ENCODE results near the gene SLC2A9.

SLC2A9 gene

DNA sequence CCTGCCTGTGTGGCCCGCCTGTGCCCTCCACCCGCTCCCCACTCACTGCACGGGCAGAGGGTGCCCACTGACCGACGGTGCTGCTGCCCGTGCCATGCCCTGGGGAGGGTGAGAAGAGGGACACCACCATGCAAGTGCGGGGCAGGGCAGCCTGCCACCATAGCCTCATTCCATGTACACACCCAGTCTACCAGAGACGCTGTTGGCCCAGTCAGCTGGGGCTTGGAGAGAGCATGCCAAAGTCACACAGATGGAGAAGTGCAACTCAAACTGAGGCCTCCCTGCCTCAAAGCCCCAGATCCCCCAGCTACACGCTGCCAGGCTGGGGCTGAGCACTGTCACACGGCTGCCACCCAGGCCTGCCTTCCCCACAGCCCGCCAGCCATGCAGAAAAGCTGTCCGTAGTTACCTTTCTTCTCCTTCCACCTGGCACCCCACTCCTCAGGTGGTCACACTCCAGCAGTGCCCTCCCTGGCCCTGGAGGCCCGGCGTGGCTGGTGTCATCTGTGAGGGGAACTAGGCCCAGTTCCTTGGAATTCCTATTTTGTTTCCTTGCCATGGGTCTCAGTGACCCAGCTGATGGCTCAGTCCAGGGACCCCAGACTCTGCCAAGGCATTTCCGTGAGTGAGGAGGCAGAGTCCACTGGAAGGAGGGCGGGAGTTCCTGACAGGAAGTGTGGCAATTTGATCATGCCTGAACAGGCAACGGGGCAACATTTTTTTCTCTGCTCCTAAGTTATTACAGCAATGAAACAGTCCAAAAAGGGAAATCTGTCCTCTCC, at the start of gene SLC2A9:
SLC2A9 (minus strand) TSS at position 627 of the 782 bp plus-strand sequence; CDS start at position 559, 68 bp downstream.
- DNase-seq, result peak; percentile 75

DNA sequence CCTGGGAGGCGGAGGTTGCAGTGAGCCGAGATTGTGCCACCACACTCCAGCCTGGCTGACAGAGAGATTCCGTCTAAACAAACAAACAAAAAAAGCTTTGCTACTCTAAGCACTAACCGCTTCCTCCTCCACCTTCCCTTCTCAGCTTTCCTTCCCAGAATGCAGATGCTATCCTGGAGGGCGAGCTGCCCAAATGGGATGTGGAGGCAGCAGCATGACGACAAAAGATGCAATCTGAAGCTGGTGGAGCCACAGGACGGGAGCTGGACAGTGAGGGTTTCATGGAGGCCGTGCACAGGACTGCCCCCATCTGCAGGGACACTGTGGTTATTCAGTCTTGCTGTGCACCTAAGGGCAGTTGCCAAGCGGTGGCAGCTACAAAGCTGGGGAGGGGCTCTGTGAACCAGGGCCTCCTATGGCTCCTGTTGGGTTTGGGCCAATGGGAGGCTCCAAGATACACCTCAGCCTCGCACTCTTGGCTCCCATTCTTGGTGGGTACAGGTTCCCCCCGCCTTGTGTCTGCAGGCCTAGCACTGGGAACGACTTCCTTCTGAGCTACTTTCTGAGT, 47.9 kb upstream of the SLC2A9 start:
- no peak for DNase-seq

DNA sequence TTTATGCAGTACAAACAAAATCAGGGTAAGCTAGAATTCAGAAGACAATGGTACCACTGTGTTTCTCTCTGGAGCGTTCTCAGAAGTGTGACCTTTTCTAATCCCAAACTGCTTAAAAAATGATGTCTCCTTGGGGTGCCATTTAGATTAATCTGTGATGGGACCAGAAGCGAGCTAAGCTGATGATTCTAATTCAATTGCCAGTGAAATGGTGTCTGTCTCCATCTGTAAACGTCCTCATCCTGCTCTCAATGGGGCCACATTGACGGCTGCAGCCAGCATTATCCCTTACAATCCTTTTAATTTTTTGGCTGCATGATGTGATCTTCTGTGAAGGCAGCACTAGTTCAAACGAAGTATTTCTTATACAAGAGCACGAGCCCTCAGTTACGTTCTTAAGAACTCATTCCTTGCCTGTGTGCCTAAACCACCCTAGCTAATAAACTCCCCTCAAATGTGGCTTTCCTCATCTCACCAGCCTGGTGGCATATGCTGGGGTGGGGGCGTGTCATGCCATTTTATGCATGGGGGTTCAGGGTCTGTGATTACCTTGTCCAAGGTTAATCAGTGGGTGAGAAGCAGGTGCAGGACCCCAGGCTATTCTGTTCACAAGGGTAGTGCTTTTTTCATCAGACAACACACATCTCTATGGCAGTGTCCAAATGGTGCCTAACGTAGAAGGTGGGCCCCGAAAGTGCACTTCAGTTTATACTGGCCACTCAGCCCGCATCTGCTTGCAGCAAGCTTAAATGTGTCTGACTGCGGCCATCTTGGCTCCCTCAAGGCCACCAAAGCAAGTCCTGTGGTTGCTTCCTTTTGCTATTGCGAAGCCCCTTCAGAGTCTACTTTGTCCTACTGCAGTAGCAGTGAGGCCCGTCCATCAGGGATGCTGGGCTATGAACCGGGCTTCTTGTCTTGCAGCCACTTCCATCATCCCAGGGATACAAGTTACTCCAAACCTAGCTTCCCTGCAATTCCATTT, 45.7 kb upstream of the SLC2A9 start:
- no peak for DNase-seq

DNA sequence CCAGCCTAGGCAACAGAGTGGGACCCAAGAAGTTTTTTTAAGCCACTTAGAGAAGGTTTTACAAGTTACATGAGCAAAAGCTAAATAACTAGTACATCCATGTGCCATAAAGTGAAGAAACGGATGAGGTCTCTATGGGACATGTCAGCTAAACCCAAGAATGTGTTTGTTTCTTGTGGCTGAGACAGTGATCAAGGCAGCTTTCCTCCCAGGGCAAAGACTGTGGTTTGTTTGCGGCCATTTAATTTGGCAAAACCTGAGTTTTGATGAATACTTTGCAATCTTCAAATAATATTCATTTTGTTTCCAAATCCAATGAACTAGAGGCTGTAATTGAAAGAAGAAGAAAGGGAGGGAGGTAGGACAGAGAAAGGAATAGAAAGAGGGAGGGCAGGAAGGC, 44.9 kb upstream of the SLC2A9 start:
- DNase-seq, result no peak

DNA sequence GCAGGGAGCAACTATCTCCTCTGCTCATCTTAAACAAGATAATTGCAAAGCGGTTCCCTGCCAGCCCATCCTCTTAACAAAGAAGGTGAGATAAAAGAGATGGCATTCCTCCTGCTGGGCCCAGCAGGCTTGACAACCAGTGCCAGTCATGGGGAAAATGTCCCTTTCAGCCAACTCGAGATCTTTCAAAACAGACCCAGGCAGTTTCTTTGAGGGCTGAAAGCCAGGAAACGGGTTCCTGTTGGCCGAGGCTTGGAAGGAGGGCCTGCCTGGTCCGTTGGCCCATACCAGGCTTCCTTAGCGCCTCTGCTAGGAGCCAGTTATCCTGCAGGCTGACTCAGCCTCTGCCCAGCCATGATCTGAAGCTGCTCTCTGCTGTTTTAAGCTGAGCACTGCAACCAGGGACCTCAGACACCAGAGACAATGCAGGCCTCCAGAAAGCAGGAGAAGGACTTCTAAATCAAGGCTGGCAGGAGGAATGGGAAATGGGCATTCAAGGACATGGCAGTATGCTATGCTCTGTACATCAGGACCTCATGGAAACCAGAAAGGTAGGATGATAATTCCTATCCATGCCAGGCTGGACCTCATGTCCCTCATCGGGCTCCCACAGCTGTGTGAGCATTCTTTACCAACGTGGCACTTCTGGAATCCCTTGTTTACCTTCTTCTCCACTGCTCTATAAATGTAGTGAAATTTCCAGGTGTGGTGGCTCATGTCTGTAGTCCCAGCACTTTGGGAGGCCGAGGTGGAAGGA, 42.4 kb upstream of the SLC2A9 start:
- DNase-seq, result peak; percentile 65

DNA sequence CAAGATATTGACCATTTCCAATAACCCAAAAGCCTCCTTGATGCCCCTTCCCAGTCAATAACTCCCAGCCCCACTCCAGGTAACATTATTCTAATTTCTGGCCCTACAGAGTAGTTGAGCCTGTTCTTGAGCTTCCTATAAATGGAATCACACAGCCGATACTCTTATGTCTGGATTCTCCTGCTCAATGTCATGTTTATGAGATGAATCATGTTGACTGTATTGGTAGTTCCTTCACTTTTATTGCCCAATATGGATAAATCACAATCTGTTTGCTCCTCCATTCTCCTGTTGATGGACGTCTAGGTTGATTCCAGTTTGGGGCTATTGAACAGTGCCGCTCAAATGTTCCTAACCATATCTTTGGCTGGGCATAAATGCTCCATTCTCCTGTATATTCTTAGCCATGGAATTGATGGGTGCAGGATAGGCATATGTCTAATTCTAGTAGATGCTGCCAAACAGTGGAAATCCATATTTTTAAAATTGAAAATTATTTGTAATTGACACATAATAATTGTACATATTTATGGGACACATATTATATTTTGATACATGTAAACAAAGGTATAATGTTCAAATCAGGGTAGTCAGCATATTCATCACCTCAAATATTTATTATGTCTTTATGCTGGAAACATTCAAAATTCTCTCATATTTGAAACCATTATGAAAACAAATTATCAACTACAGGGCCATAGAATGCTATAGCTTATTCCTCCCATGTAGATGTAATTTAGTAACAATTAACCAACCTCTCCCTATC, 40.5 kb upstream of the SLC2A9 start:
- DNase-seq, result no peak

DNA sequence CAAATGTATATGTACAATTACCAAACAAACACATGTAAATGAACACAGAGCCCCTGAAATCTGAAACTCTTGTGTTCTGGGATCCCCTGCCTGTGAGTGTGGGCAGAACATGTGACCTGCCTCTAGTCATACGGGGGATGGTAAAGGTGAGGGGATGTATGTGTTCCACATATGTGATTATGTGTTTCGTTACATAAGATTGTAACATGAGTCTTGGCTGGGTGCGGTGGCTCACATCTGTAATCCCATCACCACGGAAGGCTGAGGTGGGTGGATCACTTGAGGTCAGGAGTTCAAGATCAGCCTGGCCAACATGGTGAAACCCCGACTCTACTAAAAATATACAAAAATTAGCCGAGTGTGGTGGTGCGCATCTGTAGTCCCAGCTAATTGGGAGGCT, 37.1 kb upstream of the SLC2A9 start:
- no peak for DNase-seq

DNA sequence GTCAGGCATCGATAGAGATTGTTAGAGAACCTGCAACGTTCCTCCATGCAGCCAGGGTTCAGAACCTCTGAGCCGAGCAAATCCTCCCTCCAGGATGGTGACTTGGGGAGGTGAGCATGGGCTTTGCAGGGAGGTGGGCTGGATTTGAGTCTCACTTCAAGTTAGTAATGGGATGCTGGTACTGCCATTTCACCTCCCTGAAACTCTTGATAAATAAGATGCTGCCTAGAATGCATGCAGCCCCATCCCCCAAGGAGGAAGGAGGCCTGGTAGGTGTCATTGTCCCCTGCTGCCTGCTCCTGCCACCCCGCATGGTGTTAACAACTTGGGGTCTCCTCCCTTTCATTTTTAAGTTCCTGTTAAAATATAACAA, 35.7 kb upstream of the SLC2A9 start:
- DNase-seq, result no peak

DNA sequence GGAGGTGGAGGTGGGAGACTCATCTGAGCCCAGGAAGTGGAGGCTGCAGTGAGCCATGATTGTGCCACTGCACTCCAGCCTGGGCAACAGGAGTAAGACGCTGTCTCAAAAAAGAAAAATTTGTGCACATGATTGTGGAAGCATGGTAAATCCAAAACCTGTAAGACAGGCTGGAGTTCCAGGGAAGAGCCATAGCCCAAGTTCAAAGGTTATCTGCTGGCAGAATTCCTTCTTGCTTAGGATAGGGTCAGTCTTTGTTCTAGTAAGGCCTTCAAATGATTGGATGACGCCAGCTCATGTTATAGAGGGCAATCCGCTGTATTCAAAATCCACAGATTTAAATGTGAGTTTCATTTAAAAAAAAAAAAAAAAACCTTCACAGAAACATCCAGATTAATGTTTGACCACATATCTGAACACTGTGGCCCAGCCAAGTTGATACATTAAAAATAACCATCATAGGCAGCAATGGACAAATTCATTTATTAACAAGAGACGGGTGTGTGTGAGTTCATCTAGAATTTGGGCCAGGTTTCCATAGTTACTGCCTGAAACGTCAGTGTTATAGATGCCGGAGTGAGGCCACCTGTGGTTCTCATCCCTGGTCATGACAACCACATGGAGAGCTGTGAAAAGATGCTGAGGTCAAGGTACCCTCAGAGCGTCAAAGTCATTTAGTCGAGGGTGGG, 35.2 kb upstream of the SLC2A9 start:
- no peak for DNase-seq

DNA sequence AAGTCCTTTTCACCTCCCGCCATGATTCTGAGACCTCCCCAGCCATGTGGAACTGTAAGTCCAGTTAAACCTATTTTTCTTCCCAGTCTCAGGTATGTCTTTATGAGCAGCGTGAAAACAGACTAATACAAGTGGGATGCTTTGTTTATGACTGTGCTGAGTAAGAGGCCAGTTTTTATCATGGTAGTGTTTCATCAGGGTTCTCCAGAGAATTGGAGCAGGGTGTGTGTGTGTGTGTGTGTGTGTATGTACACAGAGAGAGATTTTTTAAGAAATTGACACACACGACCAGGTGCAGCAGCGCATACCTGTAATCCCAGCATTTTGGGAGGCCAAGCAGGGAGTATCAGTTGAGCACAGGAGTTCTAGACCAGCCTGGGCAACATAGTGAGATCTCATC, 34.6 kb upstream of the SLC2A9 start:
- no peak for DNase-seq

DNA sequence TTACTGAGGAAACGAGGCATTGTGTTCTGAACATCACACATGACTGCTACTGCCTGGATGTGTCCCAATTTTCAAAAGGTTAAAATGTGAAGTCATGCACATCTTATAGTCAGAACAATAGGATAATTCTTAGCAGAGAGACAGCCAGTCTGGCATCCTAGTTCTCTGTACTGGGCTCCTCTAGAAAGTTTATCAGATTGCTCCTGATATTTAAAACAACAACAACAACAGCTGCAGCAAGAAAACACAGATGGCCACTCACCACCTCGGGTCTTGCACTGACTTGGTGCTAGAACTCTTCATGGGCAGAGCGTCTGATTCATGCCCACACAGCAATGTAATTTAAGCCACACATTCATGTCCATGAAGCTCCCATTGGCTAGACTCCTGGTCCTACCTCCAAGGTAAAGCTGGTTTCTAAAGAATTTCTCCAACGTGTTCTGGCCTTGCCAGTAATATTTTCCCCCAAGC, 33.3 kb upstream of the SLC2A9 start:
- no peak for DNase-seq

DNA sequence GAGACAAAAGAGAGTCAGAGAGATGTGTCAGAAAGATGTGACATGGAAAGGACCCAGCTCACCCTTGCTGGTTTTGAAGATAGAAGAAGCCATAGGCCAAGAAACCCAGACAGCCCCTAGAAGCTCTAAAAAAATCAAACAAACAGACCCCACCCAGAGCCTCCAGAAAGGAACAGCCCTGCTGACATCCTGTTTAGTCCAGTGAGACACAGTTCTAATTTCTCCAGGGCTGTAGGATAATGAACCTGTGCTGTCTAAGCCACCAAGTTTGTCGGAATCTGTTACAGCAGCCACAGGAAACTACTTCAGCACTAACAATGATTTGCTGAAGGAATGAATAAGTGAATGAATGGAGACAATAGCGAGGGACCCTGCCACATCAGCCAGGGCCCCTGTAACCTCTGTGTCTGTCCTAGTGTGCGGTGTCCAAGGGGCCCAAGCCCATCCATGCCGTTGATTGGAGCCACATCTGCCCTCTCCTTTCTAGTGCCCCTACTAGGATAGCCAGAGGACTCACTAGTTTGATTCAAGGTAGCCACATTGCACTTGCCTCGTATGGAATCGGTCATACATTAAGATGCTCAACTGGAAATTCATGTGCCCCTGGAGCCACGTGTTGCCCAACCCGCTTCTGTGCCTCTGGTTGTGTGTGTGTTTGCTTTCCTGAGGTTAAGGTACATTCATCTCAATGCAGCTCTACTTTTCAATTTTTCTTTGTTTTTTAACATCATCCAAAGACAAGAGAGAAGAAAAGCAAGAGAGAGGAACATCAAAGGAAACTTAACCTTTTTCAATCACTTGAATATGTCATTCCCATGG, 32.5 kb upstream of the SLC2A9 start:
- no peak for DNase-seq

DNA sequence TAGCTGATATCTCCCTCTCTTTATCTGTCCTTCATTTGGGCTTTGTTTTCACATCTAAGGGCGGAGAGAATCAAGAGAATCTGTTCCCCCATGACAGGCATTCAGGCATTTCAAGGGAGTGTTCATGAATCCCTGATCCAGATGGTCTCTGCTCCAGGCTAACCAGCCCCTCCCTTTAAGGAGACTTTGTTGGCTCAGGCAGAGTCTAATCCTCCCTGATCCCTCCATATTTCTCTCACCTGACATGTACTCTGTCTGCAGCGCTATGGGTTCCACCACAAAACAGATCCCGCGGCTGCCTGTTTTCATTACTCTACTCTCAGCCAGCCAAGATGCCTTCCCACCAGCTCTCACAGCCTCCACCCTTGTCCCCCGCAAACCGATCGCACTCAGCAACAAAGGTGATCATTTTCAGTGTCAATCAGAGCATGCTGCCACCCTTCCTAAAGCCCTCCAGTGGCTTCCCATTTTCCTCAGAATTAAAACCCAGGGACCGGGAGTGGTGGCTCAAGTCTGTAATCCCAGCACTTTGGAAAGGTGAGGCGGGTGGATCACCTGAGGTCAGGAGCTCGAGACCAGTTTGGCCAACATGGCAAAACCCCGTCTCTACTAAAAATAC, 30.3 kb upstream of the SLC2A9 start:
- DNase-seq, result no peak

DNA sequence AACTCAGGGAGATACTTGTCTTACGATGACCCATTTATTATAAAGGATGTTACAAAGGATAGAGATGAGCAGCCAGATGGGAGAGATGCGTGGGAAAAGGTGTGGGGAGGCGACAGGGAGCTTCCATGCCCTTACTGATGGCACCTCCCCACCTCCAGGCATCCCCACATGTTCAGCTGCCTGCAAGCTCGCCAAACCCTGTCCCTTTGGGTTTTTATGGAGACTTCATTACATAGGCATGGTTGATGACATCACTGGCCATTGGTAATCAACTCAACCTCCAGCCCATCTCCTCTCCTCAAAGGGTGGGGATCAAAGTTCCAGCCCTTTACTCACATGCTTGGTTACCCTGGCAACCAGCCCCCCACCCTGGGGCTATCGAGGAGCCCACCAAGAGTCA, 29.4 kb upstream of the SLC2A9 start:
- no peak for DNase-seq

DNA sequence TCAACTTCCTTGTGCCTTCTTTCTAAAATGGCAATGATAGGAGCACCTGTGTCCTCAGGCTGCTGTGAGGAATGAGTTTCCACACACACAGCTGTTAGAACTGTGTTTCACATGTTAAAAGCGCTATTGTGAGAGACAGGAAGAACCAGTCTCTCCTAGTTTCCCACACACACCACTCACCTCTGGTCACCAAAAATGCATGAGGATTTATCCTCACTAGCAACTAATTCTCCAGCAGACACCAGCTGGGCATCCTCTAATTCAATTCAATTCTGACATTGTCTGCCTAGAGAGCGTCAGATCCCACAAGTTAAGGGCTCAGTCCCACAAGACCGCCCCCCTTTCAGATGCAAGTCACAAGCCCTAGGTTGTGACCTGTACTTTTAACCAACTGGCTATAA, 29.0 kb upstream of the SLC2A9 start:
- DNase-seq, result no peak

DNA sequence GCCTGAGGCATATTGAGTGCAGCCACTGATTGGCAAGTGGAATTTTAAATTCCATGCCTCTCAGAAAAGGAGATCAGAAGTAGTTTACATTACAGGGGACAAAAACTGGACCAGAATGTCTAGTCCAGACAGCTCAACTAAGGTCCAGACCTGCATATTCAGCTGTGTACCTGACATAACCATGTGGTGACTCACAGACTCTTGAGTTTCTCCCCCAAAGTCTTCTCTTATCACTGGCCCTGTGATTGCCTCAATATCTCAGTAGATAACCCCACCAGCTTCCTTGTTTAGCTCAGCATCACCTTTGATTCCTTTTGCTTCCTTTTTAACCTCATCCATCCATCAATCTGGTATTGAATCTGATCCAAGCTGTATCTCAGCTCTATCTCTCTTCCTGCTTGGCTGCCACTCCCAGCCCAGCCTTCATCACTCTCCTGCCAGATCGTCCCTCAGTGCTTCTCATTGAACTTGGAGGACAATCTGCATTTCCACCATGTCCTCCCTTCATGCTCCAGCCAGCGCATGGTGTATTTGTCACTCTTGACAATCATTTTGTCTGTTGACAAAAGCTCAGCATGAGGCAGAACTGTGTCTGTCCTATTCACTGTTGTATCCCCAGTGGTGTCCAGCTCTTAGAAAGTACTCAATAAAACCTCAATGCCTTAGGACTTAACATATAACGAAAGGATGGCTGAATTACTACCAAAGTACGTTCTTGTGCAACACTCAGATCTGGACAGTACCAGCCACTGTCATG, 27.8 kb upstream of the SLC2A9 start:
- no peak for DNase-seq

DNA sequence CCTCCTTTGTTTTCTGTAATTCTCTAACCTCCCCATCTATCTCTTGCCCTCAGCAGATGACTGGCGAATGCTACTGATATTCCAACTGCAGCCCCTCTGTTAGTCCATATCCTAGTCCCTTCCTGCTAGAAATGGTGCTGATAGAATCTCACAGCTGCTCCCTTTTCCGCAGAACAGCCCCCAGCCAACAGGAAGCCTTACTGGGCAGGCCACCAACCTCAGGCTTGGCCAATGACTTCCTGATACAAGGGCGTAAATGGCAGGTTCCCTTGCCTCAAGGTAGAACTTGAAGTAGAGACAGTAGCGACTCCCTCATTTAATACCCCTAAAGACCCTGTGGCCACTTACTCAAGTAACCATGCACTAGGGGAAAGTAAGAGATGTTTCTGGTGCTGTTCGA, 26.7 kb upstream of the SLC2A9 start:
- no peak for DNase-seq

DNA sequence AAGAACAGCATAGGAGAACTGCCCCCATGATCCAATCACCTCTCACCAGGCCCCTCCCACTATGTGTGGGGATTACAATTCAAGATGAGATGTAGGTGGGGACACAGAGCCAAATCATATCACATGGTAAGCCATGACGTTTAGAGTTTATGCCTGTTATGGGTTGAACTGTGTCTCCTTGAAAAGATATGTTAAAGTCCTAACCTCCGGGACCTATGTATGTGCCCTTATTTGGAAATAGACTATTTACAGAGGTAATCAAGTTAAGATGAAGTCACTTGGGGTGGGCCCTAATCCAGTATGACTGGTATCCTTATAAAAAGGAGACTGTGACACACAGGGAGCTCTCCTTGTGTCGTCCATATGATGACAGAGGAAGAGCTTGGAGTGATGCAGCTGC, 25.2 kb upstream of the SLC2A9 start:
- no peak for DNase-seq

DNA sequence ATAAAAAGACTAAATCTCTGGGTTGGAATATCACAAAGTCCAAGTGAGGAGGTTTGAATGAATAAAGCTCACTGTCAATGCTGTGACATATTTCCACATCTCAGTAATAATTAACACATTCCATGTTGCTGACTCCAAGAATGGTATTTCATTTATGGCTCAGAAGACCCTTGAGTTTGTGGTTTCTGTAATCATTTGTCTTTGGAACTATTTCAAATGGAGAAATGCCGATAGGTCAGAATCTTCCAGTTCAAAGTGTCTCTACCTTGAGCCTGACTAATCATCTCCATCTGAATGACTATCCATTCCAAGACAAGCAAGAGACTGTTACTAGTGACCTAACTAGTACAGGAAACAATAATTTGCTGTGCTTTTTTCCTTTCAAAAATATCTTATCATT, 24.2 kb upstream of the SLC2A9 start:
- no peak for DNase-seq
